Measurements from ENCODE around the gene PTPN5.

GRCh38 chr11:18741783-18742182 is 49.8 kb downstream of the PTPN5 start:
- TF ChIP-seq POLR2A (IDR thresholded peaks at IDR 0.05) (no peak), CTCF (IDR thresholded peaks at IDR 0.05) (no peak), EP300 (IDR thresholded peaks at IDR 0.05; ENCODE audit: low read depth) (no peak)

Data from transverse colon (tissue), 3 donors.